ENCODE measurements around the gene COL5A3. TPM values are rescaled to one million over a fixed set of nuclear protein-coding genes. Genes with fewer than 3 reads are reported as not detected.

The COL5A3 gene
- total and polyA plus RNA-seq, 2 experiments from 2014 or later = 1.0 to 1.2 TPM

DNA sequence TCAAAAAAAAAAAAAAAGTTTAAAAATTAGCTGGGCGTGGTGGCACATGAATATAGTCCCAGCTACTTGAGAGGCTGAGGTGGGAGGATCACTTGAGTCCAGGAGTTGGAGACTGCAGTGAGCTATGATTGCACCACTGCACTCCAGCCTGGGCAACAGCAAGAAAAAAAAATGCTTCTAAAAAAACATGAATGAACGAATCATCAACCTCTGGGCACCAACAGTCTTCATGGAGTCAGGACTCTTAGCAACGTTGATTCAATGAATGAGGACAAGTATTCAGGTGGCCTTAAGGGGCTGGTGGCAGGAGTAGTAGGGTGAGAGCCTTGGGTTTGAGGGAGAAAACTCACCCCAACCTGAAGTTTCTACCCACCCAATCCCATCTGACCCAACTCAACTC, 53.3 kb downstream of the COL5A3 start:
- no peaks in the 10 kb centered on the region for H3K9me2 ChIP-seq (ENCODE audit: insufficient read depth)
- Mint-ChIP-seq H3K36me3 (ENCODE audit: low read depth) (peaks cover 3% of the 10 kb centered on the region; the same call in 2 of the 3 replicates), H3K27me3 (ENCODE audit: insufficient read depth, low read depth, poor library complexity) (peaks cover 8% of the 10 kb centered on the region), H3K9me3 (no peaks in the 10 kb centered on the region), H3K27ac (no peak overlapping the region), H3K4me3 (no peak overlapping the region), H3K4me1 (peaks cover 16% of the 10 kb centered on the region)
- H3K79me2 ChIP-seq (replicated peaks; ENCODE audit: insufficient read depth) = no peaks in the 10 kb centered on the region
- TF ChIP-seq, protein P1, sequence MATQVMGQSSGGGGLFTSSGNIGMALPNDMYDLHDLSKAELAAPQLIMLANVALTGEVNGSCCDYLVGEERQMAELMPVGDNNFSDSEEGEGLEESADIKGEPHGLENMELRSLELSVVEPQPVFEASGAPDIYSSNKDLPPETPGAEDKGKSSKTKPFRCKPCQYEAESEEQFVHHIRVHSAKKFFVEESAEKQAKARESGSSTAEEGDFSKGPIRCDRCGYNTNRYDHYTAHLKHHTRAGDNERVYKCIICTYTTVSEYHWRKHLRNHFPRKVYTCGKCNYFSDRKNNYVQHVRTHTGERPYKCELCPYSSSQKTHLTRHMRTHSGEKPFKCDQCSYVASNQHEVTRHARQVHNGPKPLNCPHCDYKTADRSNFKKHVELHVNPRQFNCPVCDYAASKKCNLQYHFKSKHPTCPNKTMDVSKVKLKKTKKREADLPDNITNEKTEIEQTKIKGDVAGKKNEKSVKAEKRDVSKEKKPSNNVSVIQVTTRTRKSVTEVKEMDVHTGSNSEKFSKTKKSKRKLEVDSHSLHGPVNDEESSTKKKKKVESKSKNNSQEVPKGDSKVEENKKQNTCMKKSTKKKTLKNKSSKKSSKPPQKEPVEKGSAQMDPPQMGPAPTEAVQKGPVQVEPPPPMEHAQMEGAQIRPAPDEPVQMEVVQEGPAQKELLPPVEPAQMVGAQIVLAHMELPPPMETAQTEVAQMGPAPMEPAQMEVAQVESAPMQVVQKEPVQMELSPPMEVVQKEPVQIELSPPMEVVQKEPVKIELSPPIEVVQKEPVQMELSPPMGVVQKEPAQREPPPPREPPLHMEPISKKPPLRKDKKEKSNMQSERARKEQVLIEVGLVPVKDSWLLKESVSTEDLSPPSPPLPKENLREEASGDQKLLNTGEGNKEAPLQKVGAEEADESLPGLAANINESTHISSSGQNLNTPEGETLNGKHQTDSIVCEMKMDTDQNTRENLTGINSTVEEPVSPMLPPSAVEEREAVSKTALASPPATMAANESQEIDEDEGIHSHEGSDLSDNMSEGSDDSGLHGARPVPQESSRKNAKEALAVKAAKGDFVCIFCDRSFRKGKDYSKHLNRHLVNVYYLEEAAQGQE (IDR thresholded peaks at IDR 0.05; ENCODE audit: unreplicated experiment) = no peak
- TF ChIP-seq POLR2AphosphoS5 (IDR thresholded peaks at IDR 0.05; ENCODE audit: low read depth) (no peak), EZH2 (IDR thresholded peaks at IDR 0.05; ENCODE audit: low read depth, unreplicated experiment) (no peak), NANOG (IDR thresholded peaks at IDR 0.05; ENCODE audit: borderline replicate concordance) (no peak), ZNF331 (CRISPR knock-in tag; IDR thresholded peaks at IDR 0.05; ENCODE audit: low read depth) (no peak), STAT1 (IDR thresholded peaks at IDR 0.05; ENCODE audit: unreplicated experiment) (no peak)
- TF ChIP-seq, protein P2, sequence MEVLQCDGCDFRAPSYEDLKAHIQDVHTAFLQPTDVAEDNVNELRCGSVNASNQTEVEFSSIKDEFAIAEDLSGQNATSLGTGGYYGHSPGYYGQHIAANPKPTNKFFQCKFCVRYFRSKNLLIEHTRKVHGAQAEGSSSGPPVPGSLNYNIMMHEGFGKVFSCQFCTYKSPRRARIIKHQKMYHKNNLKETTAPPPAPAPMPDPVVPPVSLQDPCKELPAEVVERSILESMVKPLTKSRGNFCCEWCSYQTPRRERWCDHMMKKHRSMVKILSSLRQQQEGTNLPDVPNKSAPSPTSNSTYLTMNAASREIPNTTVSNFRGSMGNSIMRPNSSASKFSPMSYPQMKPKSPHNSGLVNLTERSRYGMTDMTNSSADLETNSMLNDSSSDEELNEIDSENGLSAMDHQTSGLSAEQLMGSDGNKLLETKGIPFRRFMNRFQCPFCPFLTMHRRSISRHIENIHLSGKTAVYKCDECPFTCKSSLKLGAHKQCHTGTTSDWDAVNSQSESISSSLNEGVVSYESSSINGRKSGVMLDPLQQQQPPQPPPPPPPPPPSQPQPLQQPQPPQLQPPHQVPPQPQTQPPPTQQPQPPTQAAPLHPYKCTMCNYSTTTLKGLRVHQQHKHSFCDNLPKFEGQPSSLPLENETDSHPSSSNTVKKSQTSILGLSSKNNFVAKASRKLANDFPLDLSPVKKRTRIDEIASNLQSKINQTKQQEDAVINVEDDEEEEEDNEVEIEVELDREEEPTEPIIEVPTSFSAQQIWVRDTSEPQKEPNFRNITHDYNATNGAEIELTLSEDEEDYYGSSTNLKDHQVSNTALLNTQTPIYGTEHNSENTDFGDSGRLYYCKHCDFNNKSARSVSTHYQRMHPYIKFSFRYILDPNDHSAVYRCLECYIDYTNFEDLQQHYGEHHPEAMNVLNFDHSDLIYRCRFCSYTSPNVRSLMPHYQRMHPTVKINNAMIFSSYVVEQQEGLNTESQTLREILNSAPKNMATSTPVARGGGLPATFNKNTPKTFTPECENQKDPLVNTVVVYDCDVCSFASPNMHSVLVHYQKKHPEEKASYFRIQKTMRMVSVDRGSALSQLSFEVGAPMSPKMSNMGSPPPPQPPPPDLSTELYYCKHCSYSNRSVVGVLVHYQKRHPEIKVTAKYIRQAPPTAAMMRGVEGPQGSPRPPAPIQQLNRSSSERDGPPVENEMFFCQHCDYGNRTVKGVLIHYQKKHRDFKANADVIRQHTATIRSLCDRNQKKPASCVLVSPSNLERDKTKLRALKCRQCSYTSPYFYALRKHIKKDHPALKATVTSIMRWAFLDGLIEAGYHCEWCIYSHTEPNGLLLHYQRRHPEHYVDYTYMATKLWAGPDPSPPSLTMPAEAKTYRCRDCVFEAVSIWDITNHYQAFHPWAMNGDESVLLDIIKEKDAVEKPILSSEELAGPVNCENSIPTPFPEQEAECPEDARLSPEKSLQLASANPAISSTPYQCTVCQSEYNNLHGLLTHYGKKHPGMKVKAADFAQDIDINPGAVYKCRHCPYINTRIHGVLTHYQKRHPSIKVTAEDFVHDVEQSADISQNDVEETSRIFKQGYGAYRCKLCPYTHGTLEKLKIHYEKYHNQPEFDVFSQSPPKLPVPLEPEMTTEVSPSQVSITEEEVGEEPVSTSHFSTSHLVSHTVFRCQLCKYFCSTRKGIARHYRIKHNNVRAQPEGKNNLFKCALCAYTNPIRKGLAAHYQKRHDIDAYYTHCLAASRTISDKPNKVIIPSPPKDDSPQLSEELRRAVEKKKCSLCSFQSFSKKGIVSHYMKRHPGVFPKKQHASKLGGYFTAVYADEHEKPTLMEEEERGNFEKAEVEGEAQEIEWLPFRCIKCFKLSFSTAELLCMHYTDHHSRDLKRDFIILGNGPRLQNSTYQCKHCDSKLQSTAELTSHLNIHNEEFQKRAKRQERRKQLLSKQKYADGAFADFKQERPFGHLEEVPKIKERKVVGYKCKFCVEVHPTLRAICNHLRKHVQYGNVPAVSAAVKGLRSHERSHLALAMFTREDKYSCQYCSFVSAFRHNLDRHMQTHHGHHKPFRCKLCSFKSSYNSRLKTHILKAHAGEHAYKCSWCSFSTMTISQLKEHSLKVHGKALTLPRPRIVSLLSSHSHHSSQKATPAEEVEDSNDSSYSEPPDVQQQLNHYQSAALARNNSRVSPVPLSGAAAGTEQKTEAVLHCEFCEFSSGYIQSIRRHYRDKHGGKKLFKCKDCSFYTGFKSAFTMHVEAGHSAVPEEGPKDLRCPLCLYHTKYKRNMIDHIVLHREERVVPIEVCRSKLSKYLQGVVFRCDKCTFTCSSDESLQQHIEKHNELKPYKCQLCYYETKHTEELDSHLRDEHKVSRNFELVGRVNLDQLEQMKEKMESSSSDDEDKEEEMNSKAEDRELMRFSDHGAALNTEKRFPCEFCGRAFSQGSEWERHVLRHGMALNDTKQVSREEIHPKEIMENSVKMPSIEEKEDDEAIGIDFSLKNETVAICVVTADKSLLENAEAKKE (CRISPR knock-in tag; IDR thresholded peaks at IDR 0.05) = no peak
- TF ChIP-seq, protein P3, sequence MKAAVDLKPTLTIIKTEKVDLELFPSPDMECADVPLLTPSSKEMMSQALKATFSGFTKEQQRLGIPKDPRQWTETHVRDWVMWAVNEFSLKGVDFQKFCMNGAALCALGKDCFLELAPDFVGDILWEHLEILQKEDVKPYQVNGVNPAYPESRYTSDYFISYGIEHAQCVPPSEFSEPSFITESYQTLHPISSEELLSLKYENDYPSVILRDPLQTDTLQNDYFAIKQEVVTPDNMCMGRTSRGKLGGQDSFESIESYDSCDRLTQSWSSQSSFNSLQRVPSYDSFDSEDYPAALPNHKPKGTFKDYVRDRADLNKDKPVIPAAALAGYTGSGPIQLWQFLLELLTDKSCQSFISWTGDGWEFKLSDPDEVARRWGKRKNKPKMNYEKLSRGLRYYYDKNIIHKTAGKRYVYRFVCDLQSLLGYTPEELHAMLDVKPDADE (IDR thresholded peaks at IDR 0.05) = no peak
- H3K4me1 ChIP-seq (ENCODE audit: insufficient read depth) = peaks cover 16% of the 10 kb centered on the region
- no peak overlapping the region for H2AFZ ChIP-seq
- no peaks in the 10 kb centered on the region; the same call in 1 of the 2 replicates for H4K20me1 ChIP-seq (replicated peaks; ENCODE audit: insufficient read depth)
- DNase-seq (ENCODE audit: low spot score) (no peak), ATAC-seq (no peak)
- H3F3A ChIP-seq (replicated peaks; ENCODE audit: low read depth) = no peaks in the 10 kb centered on the region
- no peak overlapping the region for H3K4me3 ChIP-seq
- H3K27ac ChIP-seq (ENCODE audit: low read depth) = no peak overlapping the region
- H3K27me3 ChIP-seq (ENCODE audit: insufficient read depth) = no peaks in the 10 kb centered on the region
- H3K36me3 ChIP-seq (ENCODE audit: insufficient read depth) = no peaks in the 10 kb centered on the region
- no peak overlapping the region for H3K4me2 ChIP-seq
